ENCODE data around the gene MEIS3.

Gene MEIS3

DNA sequence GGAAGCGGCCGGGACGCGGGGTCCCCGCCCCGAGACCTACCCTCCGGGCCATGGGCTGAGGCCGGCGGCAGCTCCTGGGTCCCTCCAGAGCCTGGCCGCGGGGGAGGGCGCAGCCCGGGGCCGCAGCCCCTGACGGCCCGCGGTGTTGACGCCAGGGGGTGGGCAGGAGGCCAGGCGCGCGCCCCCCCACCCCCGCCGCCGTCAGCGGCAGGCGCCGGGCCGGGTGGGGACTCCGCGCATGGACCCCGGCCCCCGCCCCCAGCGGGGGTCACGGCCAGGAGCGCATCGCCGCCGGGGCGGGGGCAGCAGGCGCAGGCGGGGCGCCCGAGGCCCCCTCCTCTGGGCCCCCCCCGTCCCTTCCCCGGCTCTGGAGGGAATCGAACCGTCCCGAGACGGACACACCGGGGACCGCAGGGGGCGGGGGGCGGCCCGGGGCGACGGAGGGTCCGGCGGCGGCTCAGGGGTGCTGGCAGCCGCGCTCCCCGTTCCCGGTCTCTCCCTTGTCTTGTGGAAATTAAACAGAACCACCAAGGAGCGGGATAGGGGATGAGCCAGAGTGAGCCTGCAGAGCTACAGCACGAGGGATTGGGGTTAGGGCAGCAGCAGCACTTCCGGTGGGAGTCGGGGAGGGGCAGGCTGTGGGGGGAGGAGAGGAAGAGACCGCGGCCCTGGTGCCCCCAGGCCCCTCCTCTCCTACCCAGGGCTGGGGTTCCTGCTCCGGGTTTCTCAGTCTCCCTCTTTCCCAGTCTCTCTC, at the start of gene MEIS3:
Gene MEIS3 (minus strand): TSS at position 498 of the 754 bp plus-strand sequence. CDS start 446 bp downstream, at position 52.
- DNase-seq (ENCODE audit: low read depth in 2 of 2) = no peak

- no peak for DNase-seq (ENCODE audit: low read depth in 2 of 2)
Measured at GRCh38 chr19:47467914-47468313, 48.6 kb upstream of the MEIS3 start.

DNA sequence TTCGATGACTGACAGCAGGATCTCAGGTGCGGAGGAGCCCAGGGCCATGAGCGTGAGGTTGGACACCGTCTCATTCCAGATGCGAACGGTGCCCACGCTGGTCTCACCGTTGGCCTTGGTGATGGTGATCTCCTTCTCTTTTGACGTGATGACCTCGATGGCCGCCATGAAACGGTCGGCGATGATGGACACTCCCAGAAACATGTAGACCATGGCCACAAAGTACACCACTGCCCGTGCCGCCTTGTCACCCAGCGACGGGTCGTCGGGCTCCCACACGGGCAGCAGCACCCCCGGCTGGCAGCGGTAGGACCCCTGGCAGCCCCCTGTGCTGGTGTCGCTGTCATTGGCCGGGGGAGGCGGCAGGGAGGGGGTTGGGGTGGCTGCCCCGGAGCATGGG, 46.6 kb upstream of the MEIS3 start:
- DNase-seq (ENCODE audit: low read depth in 2 of 2) = no peak

- no peak for DNase-seq (ENCODE audit: low read depth in 2 of 2)
Measured at GRCh38 chr19:47464675-47465419, 45.5 kb upstream of the MEIS3 start.

DNA sequence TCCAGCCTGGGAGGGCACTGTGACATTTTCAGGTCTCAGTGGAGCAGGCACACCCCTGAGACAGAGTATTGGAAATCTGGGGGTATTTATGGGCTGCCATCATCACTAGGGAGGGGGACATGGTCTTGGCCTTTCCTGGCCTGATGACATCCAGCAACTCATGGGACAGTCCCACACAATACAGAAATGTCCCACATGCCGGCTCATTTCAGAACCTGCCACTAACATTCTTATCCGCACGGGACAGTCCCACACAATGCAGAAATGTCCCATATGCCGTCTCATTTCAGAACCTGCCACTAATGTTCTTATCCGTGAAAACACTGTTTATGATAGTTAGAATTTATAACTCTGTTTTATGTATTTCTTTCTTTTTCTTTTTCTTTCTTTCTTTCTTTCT, 42.5 kb upstream of the MEIS3 start:
- DNase-seq (ENCODE audit: low read depth in 2 of 2) = no peak

DNA sequence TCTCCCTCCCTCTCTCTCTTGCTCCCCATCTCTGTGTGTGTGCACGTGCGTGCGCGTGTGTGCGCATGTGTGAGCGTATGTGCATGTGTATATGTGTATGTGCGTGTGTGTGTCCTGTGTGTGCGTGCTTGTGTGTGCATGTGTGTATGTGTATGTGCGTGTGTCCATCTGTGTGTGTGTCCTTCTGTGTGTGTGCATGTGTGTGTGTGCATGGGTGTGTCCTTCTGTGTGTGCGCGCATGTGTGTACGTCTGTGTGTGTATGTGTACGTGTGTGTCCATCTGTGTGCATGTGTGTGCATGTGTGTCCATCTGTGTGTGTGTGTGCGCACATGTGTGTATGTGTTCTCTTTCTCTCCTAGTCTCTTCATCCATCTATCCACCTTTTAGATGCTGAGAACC, 40.1 kb upstream of the MEIS3 start:
- no peak for DNase-seq (ENCODE audit: low read depth in 2 of 2)

- no peak for DNase-seq (ENCODE audit: low read depth in 2 of 2)
Measured at GRCh38 chr19:47458672-47459071, 39.3 kb upstream of the MEIS3 start.

DNA sequence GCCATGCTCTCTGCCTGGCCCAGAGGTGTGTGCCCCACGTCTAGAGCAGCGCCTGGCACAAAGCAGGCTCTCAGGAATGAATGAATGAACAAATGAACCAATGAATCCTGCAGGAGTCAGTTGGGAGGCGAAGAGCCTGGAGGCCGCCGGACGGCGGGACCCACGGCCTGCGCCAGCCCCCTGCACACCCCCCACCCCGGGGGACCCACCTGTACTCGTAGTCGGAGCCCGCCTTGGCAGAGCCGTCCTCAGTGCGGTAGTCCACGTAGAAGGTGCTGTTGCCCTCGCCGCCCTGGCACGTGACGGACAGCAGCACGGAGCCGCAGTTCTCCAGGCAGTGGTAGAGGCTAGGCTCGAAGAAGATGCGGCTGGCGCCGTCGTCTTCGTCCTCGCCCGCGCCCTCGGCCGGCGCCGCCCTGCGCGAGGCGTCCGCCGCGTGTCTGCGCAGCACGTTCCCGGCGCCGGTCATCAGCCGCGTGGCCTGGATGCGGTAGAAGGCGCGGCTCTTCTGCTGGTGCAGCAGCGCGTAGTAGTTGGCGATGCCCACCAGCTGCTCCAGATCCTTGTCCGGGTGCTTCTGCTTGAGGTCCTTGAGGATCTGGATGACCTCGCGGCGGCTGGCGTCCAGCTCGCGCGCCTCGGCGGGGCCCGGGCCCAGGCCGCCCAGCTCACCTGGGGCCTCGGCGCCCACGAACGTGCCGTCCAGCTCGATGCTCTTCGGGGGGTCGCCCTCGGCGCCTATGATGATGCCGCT, 37.6 kb upstream of the MEIS3 start:
- DNase-seq (ENCODE audit: low read depth in 2 of 2) = no peak

DNA sequence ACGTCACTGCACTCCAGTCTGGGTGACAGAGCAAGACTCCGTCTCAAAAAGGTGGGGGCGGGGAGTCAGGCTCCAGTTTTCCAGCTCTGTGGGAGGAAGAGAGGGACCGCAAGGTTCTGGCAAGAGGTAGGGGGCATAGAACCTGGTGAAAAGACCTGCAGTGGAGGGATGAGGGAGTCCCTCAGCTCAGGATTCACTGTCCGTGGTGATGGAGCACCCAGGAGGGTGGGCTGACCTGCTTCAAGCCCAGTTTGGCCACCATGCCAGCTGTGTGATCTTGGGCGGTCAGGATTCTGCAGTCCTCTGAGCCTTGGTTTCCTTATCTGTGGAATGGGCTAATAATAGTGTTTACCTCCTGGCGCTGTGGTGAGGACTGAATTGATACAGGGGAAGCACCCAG, 31.2 kb upstream of the MEIS3 start:
- DNase-seq (ENCODE audit: low read depth in 2 of 2) = no peak

DNA sequence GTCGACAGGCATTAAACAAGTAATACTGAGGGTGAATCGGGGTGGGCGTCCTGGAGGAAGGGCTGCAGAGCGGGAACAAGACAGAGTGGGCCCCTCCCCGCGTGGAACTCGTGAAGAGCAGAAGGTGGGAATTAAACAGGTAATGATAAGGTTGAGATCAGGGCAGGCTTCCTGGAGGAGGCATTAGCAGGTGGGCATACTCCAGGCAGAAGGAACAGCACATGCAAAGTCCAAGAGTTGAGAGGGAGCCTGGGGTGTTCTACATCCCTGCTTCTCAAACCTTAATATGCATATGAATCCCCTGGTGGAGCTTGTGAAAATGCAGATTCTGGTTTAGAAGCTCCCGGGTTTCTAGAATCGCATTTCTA, 29.0 kb upstream of the MEIS3 start:
- DNase-seq (ENCODE audit: low read depth in 2 of 2) = no peak

- peak; percentile 54 to 83 for DNase-seq (ENCODE audit: low read depth in 2 of 2)
Measured at GRCh38 chr19:47447470-47448359, 28.4 kb upstream of the MEIS3 start.

DNA sequence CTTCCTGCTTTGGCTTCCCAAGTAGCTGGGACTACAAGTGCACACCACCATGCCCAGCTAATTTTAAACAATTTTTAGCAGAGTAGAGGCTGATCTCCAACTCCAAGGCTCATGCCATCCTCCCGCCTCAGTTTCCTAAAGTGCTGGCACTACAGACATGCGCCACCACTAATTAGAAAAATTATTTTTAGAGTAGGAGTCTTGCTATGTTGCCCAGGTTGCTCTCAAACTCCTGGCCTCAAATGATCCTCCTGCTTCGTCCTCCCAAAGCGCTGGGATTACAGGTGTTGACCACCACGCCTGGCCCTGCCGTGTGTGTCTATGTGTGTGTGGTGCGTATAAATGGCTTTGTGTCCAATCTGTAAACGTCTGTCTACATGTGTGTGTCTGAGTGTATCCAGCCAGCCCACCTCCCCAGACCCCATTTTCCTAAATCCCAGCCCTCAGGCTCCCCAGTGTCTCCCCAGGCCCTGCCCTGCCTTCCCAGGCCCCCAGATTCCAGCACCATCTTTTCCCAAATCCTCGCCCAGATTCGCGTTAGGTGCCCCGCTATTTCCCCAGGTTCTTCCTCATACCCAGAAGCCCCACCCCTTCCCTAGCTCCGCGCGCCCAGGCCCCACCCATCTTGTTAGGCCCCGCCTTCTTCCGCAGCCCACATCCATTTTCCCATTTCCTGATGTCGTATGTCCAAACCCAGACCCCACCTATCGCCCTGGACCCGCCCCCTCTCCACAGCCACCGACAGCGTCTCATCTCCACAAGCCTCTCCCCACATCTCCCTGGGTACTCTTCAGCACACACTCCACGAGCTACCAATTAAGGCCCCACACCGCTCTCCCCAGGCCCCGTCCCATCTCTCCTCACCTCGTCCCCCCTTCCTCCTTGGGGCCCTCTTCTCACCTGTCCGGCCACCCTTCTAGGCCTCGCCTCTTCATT, 27.5 kb upstream of the MEIS3 start:
- DNase-seq (ENCODE audit: low read depth in 2 of 2) = peak in 1 of 2 donors; percentile 34

DNA sequence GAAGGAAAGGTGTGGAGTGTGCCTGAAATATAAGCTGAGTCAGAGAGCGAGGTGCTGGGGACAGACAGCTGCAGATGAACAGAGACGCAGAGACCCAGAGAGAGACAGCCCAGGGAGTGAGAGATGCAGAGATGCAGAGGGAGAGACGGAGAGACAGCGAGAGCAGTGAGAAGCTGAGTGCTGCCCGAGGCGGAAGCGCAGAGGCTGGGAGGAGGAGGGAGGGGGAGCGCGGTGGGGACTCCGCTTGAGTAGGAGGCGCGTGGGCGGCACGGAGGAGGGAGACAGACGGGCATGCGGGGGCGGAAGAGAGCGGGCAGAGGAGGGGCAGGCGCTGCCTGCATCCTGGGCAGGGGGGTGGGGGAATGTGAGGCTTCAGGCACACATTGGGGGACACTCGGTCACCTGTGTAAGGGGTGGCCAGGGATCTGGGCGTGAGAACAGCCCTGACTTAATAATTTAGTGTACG, 26.6 kb upstream of the MEIS3 start:
- peak in 1 of 2 donors; percentile 29 for DNase-seq (ENCODE audit: low read depth in 2 of 2)

GRCh38 chr19:47445527-47445926, 26.2 kb upstream of the MEIS3 start:
- no peak for DNase-seq (ENCODE audit: low read depth in 2 of 2)

DNA sequence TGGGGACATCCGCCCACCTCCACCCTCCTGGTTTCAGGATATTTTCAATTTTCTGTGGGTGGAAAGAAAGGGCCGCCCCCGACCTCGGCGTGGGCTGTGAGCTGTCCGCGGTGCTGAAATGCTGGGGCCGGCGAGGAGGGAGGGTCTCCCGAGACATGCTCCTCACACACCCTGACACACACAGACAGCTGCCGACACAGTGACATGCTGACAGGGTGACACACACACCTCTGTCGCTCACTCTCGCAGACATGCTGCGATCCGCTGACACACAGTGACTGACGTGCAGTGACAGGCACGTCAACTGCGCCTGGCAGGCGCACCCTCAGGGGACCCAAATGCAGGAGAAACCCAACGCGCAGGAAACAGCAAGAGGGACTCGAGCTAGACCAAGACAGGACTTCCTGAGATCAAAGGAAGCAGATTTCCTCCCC, 25.1 kb upstream of the MEIS3 start:
- DNase-seq (ENCODE audit: low read depth in 2 of 2) = no peak

DNA sequence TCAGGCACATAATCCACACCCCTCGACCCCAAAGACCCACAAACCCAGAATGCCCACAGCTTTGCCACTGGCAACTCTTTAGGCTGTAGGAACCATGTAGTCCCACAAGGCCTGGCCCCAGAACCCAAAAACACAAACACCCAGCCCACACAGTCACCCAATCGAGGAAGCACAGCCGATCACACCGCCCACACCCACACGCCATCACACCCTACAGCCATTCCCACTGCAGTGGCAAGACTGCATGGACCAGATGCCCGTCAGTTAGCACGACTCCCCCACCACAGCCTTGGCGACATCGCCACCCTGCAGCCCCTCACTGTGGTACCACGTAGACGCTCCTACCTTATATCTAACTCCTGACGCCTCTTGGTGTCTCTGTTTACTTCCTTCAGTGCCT, 24.0 kb upstream of the MEIS3 start:
- no peak for DNase-seq (ENCODE audit: low read depth in 2 of 2)

- DNase-seq (ENCODE audit: low read depth in 2 of 2) = no peak
Measured at GRCh38 chr19:47438793-47439220, 19.5 kb upstream of the MEIS3 start.

DNA sequence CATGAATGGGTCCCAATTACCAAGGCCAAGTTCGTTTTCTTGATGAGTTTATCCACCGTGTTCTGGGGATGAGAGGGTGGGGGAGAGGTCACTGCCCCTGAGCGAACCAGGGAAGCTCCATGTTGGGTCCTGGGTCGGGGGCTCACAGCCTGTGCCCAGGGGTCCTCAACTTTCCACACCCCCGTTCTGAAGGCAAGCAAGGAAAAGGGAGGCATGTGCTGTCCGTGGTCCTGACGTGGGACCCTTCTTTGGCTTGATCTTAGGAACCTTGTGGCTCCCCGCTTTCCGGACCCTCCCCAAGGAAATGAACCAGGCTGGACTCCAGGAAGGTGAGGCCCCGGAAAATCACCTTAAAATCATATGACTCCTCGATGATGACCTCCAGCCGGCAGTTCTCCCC, 18.2 kb upstream of the MEIS3 start:
- DNase-seq (ENCODE audit: low read depth in 2 of 2) = no peak

DNA sequence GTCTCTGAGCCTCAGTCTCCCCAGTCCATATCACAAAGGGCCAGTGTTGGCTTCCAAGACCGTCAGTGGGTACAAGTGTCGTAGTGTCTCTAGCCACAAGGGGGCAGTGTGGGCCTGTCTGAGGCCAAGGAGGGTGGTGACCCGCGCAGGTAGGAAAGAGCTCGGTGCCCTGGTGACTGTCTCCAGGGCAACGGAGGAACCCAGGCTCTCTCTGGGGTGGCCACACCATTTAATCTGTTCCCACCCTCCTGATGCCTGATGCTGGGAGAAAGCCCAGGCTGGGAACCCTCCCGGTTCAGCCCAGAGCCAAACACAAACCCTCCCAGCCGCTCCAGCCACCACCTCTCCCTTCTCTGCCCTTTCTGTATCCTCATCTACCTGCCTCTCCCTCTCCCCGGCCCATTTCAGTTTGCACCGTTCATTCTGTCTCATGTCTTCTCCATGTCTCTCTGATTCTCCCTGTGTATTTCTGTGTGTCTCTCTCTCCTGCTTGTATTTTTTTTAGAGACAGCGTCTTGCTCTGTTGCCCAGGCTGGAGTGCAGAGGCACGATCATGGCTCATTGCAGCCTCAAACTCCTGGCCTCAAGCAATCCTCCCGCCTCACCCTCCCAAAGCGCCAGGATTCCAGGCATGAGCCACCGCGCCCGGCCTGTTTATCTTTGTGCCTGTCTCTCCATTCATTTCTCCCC, 17.5 kb upstream of the MEIS3 start:
- peak; percentile 76 to 91 for DNase-seq (ENCODE audit: low read depth in 2 of 2)

Data from stimulated activated CD4-positive, alpha-beta T cell treated with anti-CD3 and anti-CD28 coated beads, Interleukin-4, amount 100 ng/mL, for 48 hours (primary cell).